OCI-LY1 (cell line): ENCODE data around the gene MACROD2.

Experiments used
- H2AFZ ChIP-seq: fragments of 200-600 bp; sonication (generic), shearing (Covaris generic); 2 replicates; pipeline ENCODE4 v1.6.0; 2014; ENCODE audit warnings: antibody characterized with exemption, mild to moderate bottlenecking, low read length
- H3F3A ChIP-seq: fragments of 200-600 bp; sonication (generic), shearing (Covaris generic); 2 replicates; pipeline ENCODE4 v1.6.0; 2014; ENCODE audit warnings: mild to moderate bottlenecking, antibody characterized with exemption, low read length, moderate library complexity; ENCODE audit not compliant: insufficient read depth
- H3K27ac ChIP-seq: fragments of 200-600 bp; sonication (generic); 2 replicates; pipeline ENCODE4 v1.5.1; 2014; ENCODE audit warnings: low read length, mixed run types, mild to moderate bottlenecking, low read depth; ENCODE audit not compliant: poor library complexity, severe bottlenecking
- H3K27me3 ChIP-seq: fragments of 200-600 bp; sonication (generic); 2 replicates; pipeline ENCODE4 v1.6.0; 2014; ENCODE audit warnings: antibody characterized with exemption, mild to moderate bottlenecking, low read length, moderate library complexity; ENCODE audit not compliant: insufficient read depth
- H3K36me3 ChIP-seq: fragments of 200-600 bp; sonication (generic); 2 replicates; pipeline ENCODE4 v1.6.1; 2014; ENCODE audit warnings: mild to moderate bottlenecking, antibody characterized with exemption, low read length, moderate library complexity, mixed read lengths; ENCODE audit not compliant: insufficient read depth
- H3K4me1 ChIP-seq: fragments of 200-600 bp; sonication (generic); 2 replicates; pipeline ENCODE4 v1.5.1; 2014; ENCODE audit warnings: mild to moderate bottlenecking, low read length, moderate library complexity; ENCODE audit not compliant: insufficient read depth, severe bottlenecking
- H3K4me2 ChIP-seq: fragments of 200-600 bp; sonication (generic), shearing (Covaris generic); 2 replicates; pipeline ENCODE4 v1.6.1; 2014; ENCODE audit warnings: low read length
- H3K4me3 ChIP-seq: fragments of 200-600 bp; sonication (generic); 2 replicates; pipeline ENCODE4 v1.5.1; 2014; ENCODE audit warnings: low read length, low read depth, mild to moderate bottlenecking, mixed read lengths; ENCODE audit not compliant: poor library complexity, severe bottlenecking
- H3K79me2 ChIP-seq: fragments of 200-600 bp; shearing (Covaris generic); 2 replicates; pipeline ENCODE4 v1.6.1; 2016; ENCODE audit warnings: mixed run types, low read length, mixed read lengths; ENCODE audit not compliant: insufficient read depth
- H3K9ac ChIP-seq: fragments of 200-600 bp; sonication (generic), shearing (Covaris generic); 2 replicates; pipeline ENCODE4 v1.6.1; 2014; ENCODE audit warnings: mild to moderate bottlenecking, low read length, mixed read lengths
- H3K9me2 ChIP-seq: fragments of 200-600 bp; sonication (generic), shearing (Covaris generic); 2 replicates; pipeline ENCODE4 v1.6.1; 2014; ENCODE audit warnings: low read depth, mild to moderate bottlenecking, low read length, mixed read lengths
- H3K9me3 ChIP-seq: fragments of 200-600 bp; shearing (Covaris generic); 2 replicates; pipeline ENCODE4 v1.6.1; 2014; ENCODE audit warnings: low read length, mixed read lengths
- H4K20me1 ChIP-seq: fragments of 200-600 bp; sonication (generic), shearing (Covaris generic); 2 replicates; pipeline ENCODE4 v1.6.0; 2016; ENCODE audit warnings: mild to moderate bottlenecking, low read length; ENCODE audit not compliant: insufficient read depth
- CTCF ChIP-seq: fragments of 200-600 bp; sonication (generic), shearing (Covaris generic); IDR thresholded peaks from 2 replicates; pipeline ENCODE4 v1.5.1; 2017; ENCODE audit warnings: mild to moderate bottlenecking, antibody characterized with exemption, low read length, moderate library complexity, mixed read lengths
- EZH2 ChIP-seq: fragments of 200-600 bp; sonication (generic), shearing (Covaris generic); IDR thresholded peaks from 2 replicates; pipeline ENCODE4 v1.8.0; 2017; ENCODE audit warnings: borderline replicate concordance, mixed run types, mild to moderate bottlenecking, antibody characterized with exemption, low read length, moderate library complexity, mixed read lengths

The MACROD2 gene

GRCh38 chr20:16052456-16052855, 2057.1 kb downstream of the MACROD2 start:
- Histone ChIP-seq H3K36me3 (no peaks in the 10 kb centered on the region), H3K4me1 (no peaks in the 10 kb centered on the region), H3K27ac (no peak overlapping the region), H2AFZ (no peak overlapping the region), H3K9me3 (no peaks in the 10 kb centered on the region), H3K4me2 (no peak overlapping the region), H3K9ac (no peak overlapping the region), H3K79me2 (no peaks in the 10 kb centered on the region), H3F3A (no peaks in the 10 kb centered on the region), H4K20me1 (no peaks in the 10 kb centered on the region), H3K4me3 (no peak overlapping the region), H3K9me2 (no peaks in the 10 kb centered on the region), H3K27me3 (no peaks in the 10 kb centered on the region)
- TF ChIP-seq CTCF (no peak), EZH2 (no peak)

- H3F3A ChIP-seq: no peaks in the 10 kb centered on the region
- H3K36me3 ChIP-seq: no peaks in the 10 kb centered on the region
- H3K27ac ChIP-seq: no peak overlapping the region
- no peaks in the 10 kb centered on the region for H4K20me1 ChIP-seq
- no peaks in the 10 kb centered on the region for H3K4me1 ChIP-seq
- H3K4me2 ChIP-seq: no peak overlapping the region
- H3K27me3 ChIP-seq: no peaks in the 10 kb centered on the region
- no peak for TF ChIP-seq EZH2
- no peak for TF ChIP-seq CTCF
- no peaks in the 10 kb centered on the region for H3K9me2 ChIP-seq
- H3K4me3 ChIP-seq: no peak overlapping the region
- no peak overlapping the region for H3K9ac ChIP-seq
- H2AFZ ChIP-seq: no peak overlapping the region
- H3K9me3 ChIP-seq: no peaks in the 10 kb centered on the region
- H3K79me2 ChIP-seq: no peaks in the 10 kb centered on the region
These were observed 2059.7 kb downstream of the MACROD2 start for GRCh38 chr20:16054985-16055384.

- Histone ChIP-seq H3K4me2 (no peak overlapping the region), H3K9me2 (no peaks in the 10 kb centered on the region), H3K27ac (no peak overlapping the region), H4K20me1 (no peaks in the 10 kb centered on the region), H3K27me3 (no peaks in the 10 kb centered on the region), H3K4me1 (no peaks in the 10 kb centered on the region), H3K9me3 (no peaks in the 10 kb centered on the region), H3K9ac (no peak overlapping the region), H3F3A (no peaks in the 10 kb centered on the region), H3K4me3 (no peak overlapping the region), H3K79me2 (no peaks in the 10 kb centered on the region), H2AFZ (no peak overlapping the region), H3K36me3 (no peaks in the 10 kb centered on the region)
- no peak for TF ChIP-seq CTCF
- TF ChIP-seq EZH2: no peak
These were observed 2062.3 kb downstream of the MACROD2 start for GRCh38 chr20:16057651-16058050.
